ENCODE results near the gene DLEC1.

GRCh38 chr3:37997342-37997741 is 41.7 kb upstream of the DLEC1 start:
- TF ChIP-seq MAX (IDR thresholded peaks at IDR 0.05) (no peak), CTCF (IDR thresholded peaks at IDR 0.05) (no peak), RFX5 (IDR thresholded peaks at IDR 0.05) (no peak), MYC (IDR thresholded peaks at IDR 0.05; ENCODE audit: borderline replicate concordance, low read length) (no peak)

Data from A549 (cell line).